Measurements from ENCODE around the gene MYH11.

The MYH11 gene

DNA sequence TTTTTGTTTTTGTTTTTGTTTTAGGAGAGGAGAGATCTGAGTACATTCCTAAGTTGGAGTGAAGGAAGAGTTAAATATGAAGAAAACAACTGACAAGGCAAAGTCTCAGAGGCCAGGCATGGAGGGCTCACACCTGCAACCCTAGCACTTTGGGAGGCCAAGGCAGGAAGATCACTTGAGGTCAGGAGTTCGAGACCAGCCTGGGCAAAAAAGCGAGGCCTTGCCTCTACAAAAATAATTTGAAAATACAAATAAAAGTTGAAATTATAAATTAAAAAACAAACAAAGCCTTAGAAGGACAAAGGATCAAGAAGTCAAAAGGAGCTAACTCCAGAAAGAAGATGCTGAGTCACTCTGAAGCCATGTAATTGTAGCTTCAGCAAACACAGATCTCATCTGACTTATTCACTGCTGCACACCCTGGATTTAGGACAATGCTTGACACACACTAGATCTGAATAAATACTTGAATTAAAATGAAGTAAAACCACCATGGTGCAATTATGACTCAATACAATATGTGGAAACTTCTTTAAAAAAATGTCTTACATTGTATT lies 22.5 kb upstream of the MYH11 start:
- DNase-seq (ENCODE audit: low read depth), result peak; percentile 96

DNA sequence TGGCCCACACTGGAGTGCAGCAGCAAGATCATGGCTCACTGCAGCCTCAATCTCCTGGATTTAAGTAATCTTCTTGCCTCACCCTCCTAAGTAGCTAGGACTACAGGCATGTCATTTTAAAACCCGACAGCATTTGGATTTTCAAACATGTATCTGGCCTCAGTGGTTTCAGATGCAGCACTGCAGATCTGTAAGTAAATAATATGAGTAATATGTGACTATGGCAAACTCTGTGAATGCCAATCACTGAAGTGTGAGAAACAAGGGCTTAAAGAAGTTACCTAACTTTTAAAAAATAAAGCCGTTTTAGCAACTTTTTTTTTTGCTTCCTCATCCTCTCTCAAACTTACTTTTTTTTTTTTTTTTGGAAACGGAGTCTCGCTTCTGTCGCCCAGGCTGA lies 19.7 kb upstream of the MYH11 start:
- H3K4me3 ChIP-seq (ENCODE audit: low read length), result no peak overlapping the region
- TF ChIP-seq, protein P1, sequence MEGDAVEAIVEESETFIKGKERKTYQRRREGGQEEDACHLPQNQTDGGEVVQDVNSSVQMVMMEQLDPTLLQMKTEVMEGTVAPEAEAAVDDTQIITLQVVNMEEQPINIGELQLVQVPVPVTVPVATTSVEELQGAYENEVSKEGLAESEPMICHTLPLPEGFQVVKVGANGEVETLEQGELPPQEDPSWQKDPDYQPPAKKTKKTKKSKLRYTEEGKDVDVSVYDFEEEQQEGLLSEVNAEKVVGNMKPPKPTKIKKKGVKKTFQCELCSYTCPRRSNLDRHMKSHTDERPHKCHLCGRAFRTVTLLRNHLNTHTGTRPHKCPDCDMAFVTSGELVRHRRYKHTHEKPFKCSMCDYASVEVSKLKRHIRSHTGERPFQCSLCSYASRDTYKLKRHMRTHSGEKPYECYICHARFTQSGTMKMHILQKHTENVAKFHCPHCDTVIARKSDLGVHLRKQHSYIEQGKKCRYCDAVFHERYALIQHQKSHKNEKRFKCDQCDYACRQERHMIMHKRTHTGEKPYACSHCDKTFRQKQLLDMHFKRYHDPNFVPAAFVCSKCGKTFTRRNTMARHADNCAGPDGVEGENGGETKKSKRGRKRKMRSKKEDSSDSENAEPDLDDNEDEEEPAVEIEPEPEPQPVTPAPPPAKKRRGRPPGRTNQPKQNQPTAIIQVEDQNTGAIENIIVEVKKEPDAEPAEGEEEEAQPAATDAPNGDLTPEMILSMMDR (conservative IDR thresholded peaks at IDR 0.05; ENCODE audit: low read length), result no peak
- no peak for DNase-seq (ENCODE audit: low read depth)

More for the DNA sequence above, 22.5 kb upstream of the MYH11 start:
- TF ChIP-seq, protein P1 (conservative IDR thresholded peaks at IDR 0.05; ENCODE audit: low read length), result no peak
- H3K4me3 ChIP-seq (ENCODE audit: low read length), result no peak overlapping the region

DNA sequence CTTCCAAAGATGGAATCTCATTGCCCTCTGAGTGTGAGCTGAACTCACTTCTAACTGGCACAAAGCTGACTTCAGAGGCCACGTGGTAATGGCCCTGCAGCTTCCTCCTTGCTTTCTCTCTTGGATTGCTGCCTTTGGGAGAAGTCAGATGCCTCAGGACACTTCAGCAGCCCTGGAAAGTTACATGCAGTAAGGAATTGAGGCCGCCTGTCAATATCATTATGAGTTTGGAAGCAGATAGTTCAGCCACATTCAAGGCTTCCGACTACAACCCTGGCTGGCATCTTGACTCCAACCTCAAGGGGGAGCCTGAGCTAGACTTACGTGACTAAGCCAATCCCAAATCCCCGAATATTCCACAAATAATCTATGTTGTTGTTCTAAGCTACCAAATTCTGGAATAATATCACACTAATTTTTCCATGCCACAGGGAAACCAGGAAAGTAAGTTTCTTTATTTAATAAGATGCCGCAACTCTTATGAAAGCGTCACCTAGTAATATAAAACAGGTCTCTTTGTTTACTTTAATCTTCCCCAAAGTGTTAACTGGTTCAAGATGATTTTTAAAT lies 18.0 kb upstream of the MYH11 start:
- DNase-seq (ENCODE audit: low read depth), result peak; percentile 76
- no peak overlapping the region for H3K4me3 ChIP-seq (ENCODE audit: low read length)
- TF ChIP-seq, protein P1 (conservative IDR thresholded peaks at IDR 0.05; ENCODE audit: low read length), result peak; percentile 92

DNA sequence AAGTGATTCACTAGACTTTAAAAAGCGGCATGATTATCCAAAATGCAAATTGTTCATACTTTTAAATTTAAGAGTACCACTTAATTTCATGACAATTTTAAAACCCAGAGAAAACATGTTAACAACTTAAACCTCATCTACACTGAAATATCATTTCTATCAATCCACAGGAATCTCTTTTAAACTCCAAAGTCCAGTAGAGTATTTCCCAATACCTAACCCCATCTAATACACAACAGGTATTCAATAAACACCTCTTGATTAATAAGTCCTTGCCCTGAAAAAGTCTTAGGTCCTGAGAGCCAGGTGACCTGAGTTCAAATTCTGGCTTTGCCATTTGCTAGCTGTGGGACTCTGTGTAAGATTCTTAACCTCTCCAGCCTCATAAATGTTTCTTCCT lies 16.9 kb upstream of the MYH11 start:
- H3K4me3 ChIP-seq (ENCODE audit: low read length), result no peak overlapping the region
- no peak for DNase-seq (ENCODE audit: low read depth)
- TF ChIP-seq, protein P1 (conservative IDR thresholded peaks at IDR 0.05; ENCODE audit: low read length), result no peak

DNA sequence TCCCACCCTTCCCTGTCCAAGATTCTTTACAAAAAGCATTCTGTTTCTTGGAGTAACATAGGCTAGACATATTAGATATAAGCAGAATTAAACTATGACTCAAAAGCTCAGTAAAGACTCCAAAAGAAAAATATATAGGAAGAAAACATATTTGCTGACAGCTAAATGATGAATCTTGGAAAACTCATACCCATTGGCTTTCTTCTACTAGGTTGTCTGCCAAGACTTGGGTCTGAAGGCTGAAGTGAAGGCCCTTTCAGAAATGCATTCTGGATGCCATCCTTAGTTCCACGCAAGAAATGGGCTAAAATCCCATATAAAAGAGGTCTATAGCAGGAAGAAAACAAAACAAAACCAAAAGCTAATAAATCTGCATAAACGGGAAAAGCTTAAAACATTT lies 16.5 kb upstream of the MYH11 start:
- no peak overlapping the region for H3K4me3 ChIP-seq (ENCODE audit: low read length)
- TF ChIP-seq, protein P1 (conservative IDR thresholded peaks at IDR 0.05; ENCODE audit: low read length), result no peak
- DNase-seq (ENCODE audit: low read depth), result no peak

DNA sequence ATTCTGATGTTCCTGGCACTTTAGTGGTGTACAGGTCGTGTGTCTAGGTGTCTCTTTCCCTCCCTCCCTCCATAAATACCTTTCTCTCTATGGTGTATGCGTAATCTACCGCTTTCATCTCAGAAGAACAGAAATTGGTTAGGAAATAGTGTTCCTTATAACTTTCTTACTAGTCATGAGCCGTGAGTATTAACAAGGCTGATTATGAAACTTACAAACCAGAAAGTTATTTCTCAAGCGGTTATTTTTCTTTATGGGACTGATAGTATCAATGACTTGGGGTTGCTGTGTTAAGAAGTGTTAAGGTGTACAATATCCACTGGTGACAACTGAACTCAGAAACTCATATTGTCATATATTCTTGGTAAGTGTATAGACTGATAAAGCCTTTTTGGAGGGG lies 13.2 kb upstream of the MYH11 start:
- DNase-seq (ENCODE audit: low read depth), result no peak
- TF ChIP-seq, protein P1 (conservative IDR thresholded peaks at IDR 0.05; ENCODE audit: low read length), result no peak
- no peak overlapping the region for H3K4me3 ChIP-seq (ENCODE audit: low read length)

DNA sequence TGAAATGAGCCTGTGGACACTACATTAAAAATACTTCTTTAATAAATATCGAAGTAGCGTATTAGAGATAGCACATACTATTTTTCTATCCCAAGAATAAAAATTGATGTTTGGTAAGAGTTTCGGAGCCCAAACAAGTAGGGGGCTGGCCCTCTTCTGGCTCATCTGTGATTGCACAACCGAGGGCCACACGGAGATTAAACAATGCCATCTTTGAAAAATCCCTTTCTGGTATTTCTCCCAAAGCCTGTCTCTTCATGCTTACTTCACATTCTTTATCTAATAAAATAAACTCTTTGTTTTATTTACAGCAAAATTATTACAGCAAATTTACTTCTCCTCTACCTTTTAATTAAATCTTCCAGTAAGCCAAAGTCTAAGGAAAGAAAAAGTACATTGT lies 9.6 kb upstream of the MYH11 start:
- DNase-seq (ENCODE audit: low read depth), result peak; percentile 51

More for the DNA sequence above, 9.6 kb upstream of the MYH11 start:
- no peak overlapping the region for H3K4me3 ChIP-seq (ENCODE audit: low read length)
- TF ChIP-seq, protein P1 (conservative IDR thresholded peaks at IDR 0.05; ENCODE audit: low read length), result no peak

All from AG10803 (cell line).